Ramos (cell line): ENCODE data around the gene POGK.
"Not testable (repeated sequence)": the region's sequence is repeated elsewhere in the genome, so short reads cannot be mapped to it uniquely, and the experiment has no call there.

Source experiments
- in situ Hi-C: fragments of 300-500 bp; cut with MboI; formaldehyde crosslinking; loops from one replicate; pipeline ENCODE4 v1.14.3; 2022; ENCODE audit warnings: low sequenced_read_pairs; ENCODE audit not compliant: unreplicated experiment

The POGK gene, protein sequence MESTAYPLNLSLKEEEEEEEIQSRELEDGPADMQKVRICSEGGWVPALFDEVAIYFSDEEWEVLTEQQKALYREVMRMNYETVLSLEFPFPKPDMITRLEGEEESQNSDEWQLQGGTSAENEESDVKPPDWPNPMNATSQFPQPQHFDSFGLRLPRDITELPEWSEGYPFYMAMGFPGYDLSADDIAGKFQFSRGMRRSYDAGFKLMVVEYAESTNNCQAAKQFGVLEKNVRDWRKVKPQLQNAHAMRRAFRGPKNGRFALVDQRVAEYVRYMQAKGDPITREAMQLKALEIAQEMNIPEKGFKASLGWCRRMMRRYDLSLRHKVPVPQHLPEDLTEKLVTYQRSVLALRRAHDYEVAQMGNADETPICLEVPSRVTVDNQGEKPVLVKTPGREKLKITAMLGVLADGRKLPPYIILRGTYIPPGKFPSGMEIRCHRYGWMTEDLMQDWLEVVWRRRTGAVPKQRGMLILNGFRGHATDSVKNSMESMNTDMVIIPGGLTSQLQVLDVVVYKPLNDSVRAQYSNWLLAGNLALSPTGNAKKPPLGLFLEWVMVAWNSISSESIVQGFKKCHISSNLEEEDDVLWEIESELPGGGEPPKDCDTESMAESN

DNA sequence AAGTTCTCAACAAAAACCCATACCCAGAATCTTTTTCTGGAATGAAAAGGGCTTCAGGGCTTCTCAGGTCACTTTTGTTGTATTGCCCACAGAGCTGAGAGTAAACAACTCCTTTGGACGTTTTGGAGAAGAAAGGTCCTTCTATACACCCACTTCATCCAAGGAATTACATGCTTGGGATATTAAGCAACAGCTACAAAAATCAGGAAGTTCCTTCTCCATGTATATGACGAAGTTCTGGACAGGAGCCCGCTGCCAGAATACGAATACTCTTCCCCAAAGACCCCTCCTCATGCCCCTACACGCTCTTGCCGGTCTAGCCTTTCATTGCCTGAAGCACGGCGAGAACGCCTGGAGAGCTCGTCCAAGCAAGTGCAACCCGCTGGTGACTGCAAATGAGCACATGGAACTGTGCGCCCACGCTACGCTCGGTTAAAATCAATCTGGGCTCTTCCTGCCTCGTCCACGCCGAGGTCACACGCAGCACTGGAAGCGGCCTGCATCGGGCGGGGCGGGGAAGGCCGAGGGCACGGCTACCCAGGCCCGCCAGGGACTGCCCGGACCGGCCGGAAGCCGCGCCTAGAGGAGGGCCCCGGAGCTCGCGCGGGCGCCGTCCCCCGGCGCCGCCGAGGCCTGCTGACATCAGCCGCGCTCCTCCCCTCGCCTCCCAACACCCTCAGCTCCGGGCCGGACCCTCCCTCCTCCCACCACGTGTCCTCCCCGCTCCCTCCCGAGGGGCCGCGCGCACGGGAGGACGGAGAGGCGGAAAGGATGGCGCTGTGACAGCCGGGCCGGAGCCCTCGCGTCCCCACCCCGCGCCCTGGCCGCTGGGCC lies at the start of gene POGK:
Gene POGK (plus strand): TSS at position 710 of the 834 bp plus-strand sequence. CDS start 1,482 bp downstream, outside the sequence.
- in situ Hi-C loops: no loop called here

DNA sequence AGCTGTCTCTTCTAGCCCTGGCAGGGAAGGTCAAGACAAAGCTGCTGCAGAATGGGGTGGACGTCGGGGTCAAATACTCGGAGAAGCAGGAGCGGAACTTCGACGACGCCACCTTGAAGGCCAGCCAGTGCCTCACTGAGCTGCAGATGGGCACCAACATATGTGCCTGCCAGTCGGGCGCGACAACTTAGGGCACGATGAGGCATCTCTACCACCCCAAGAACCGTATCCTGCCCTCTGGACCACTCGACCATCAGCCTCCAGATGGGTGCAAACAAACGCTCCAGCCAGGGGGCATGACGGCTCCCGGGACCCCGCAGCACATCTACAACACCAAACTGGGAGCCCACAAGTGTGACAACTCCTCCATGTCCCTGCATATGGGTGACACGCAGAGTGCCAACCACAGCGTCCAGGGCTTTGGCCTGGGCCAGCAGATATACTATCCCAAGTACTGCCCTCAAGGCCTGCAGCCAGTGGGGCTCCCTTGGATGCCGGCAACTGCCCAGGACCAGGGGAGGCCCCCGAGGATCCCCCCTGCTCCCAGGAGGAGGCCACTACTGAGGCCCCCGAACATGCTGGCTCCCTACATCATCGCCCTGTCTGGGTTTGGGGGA lies 42.5 kb upstream of the POGK start:
- in situ Hi-C loops: no loop called here

DNA sequence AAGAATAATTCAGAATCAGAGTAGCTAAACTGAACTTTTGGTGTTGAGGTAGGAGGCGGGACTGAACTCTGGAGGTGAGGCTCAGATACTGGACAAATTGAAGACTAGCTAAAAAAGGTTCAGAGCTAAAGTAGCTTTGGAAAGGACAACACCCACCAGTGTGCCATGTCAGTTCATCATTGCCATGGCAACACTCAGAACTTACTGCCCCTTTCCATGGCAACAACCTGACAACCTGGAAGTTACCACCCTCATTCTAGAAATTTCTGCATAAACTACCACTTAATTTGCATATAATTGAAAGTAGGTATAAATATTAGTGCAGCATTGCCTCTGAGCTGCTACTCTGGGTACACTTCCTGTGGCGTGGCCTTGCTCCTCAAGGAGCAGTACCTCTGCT lies 30.3 kb upstream of the POGK start:
- in situ Hi-C loops: no loop called here

DNA sequence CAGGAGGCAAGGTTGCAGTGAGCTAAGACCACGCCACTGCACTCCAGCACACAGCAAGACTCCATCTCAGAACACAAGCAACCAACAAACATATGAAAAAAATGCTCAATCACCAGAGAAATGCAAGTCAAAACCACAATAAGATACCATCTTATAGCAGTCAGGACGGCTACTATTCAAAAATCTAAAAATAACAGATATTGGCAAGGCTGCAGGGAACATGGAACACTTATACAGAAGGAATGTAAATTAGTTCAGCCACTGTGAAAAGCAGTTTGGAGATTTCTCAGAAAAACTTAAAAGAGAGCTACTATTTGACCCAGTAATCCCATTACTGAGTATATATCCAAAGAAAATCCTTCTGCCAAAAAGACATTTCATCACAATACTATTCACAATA lies 27.6 kb upstream of the POGK start:
- in situ Hi-C loops: no loop called here

DNA sequence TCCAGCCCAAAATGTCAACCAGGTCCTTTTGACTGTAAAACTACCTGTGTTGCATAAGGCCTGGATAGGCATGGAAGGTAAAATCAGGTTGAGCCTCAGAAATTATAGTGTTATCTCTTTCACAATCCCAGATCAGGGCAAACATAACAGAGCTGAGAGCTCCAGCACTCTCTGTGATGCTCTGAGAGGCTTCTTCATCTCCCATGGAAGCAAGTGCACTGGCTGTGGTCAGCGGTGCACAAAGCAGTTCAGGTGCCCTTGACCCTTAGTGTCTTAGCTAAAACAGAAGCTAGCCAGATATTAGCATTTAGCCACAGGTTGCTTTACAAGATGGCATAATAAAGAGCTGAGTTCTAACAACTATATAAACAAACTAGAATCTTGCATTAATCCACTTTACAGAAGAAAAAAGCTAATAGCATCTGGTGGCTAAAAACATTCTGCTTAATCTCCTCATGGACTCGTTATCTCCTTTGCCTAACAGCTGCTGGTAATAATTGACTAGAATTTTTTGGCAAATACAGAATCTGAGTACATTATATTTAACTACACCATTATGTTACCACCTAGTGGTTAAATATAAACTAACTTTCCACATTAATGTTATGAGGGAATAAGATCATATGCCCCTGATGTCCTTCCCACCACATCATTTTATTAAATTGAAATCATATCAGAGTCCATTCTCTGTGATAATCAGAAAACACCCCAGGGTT lies 25.6 kb upstream of the POGK start:
- in situ Hi-C loops: no loop called here

DNA sequence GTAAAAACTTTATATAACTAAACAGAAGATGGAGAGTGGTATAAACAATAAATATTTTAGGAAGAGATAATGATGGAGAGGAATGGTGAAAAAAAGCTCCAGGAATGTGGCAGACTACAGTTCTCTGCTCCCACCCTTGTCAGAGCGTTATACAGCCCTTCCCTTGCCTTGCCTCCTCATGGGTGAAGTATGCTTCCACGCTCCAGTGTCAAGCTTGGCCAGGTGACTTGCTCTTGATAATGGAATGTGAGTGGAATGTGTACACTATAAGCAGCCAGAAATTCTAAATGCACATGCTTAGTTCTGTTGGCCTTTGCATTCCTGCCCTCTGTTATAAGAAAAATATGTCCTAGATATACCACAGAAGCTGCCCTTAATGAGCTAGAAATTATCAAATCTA lies 24.7 kb upstream of the POGK start:
- in situ Hi-C loops: no loop called here

DNA sequence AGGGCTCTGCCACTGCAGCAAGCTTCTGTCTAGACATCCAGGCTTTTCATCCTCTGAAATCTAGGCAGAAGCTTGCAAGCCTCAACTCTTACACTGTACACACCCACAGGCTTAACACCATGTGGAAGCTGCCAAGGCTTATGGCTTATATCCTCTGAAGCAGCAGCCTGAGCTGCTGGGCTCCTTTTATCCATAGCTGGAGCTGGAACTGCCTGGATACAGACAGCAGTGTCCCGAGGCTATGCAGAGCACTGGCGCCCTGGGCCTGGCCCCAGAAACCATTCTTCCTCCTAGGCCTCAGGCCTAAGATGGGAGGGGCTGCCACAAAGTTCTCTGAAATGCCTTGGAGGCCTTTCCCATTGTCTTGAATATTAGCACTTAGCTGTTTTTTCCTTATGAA lies 19.3 kb upstream of the POGK start:
- in situ Hi-C loops: no loop called here

DNA sequence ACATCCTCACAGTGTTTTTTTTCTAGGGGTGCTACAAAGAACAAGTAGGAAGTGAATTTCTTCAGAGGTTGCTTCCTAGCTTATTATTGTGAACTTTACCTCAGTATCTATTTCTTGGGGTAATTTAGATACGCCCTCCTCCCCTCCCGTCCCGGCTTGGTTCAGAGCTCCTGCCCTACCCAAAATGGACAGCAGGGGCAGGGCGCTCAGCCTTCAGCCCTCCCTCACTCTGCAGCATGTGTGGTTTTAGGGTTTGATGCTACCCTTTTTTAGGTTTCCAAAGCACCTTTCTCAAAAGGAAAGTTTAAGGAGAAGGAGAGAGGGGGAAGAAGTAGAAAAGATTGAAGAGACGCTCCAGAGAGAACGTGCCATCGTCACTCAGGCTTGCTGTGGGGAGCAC lies 16.9 kb upstream of the POGK start:
- in situ Hi-C loops: no loop called here

DNA sequence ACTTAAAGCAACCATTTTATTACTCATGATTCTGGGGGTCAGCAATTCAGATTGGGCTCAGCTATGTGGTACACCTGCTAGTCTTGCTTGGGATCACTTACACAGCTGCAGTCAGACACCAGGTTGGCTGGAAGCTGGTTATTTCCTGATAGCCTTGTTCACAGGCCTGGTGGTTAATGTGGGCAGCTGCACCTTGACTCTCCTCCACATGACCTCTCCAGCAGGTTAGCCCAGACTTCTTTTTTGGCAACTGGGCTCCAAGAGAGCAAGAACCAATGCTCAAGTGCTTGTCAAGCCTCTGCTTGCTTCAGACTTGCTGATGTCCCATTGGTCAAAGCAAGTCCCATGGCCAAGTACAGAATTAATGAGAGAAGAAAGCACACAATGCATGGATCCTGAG lies 11.8 kb upstream of the POGK start:
- in situ Hi-C loops: no loop called here

DNA sequence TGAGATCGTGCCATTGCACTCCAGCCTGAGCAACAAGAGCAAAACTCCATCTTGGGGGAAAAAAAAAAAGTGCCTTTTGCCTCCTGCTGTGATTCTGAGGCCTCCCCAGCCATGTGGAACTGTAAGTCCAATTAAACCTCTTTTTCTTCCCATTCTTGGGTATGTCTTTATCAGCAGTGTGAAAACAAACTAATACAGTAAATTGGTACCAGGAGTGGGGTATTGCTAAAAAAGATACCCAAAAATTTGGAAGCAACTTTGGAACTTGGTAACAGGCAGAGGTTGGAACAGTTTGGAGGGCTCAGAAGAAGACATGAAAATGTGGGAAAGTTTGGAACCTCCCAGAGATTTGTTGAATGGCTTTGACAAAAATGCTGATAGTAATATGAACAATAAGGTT lies 9.5 kb upstream of the POGK start:
- in situ Hi-C loops: not testable (repeated sequence)

DNA sequence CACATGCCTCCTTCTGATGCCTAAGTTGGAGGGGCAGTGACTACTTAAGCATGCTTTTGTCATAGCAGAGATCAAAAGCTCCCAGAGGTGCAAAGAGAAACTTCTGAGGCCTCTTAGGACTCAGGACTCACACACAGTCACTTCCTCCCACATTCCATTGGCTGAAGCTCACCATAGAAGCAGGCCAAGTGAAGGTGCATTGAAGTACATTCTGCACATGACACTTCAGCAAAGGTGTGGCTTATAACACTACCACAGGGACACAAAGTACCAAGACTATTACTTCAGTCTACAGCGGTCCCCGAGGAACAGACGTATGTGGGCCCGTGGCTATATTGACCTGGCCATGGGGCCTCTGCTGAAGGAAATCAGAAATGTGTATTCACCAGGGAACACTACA lies 2.5 kb upstream of the POGK start:
- in situ Hi-C loops: no loop called here

DNA sequence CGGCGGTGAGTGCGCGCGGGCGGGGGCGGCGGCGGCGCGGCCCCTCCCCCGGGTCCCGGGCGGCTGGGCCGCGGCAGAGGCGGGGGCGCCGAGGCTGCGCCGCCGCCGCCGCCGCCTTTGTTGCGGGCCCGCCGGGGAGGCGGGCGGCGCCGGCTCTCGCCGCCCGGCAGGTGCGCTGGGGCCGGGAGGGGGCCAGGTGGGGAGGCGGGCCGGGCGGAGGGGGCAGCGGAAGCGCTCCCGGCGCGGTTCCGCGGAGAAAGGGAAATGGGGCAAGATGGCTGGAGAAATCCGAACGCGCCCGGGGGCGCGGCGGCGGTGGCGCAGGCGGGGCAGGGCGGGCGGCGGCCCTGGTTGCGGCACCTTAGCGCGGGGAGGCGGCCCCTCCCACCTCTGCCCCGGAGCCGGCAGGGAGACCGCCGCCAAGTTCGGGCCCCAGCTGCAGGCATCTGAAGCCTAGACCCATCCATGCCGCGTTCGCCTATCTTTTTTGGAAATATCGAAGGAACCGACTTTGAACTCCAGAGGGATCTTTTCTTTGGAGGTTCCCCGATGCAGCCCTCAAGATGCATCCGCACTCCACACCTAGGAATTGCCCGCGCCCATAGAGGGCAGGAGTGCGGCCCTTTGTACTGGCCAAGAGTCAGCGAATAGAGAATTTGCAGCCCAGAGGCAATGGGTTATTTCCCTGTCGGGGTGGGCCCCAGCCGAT lies 479 bp downstream of the POGK start:
- in situ Hi-C loops: no loop called here

DNA sequence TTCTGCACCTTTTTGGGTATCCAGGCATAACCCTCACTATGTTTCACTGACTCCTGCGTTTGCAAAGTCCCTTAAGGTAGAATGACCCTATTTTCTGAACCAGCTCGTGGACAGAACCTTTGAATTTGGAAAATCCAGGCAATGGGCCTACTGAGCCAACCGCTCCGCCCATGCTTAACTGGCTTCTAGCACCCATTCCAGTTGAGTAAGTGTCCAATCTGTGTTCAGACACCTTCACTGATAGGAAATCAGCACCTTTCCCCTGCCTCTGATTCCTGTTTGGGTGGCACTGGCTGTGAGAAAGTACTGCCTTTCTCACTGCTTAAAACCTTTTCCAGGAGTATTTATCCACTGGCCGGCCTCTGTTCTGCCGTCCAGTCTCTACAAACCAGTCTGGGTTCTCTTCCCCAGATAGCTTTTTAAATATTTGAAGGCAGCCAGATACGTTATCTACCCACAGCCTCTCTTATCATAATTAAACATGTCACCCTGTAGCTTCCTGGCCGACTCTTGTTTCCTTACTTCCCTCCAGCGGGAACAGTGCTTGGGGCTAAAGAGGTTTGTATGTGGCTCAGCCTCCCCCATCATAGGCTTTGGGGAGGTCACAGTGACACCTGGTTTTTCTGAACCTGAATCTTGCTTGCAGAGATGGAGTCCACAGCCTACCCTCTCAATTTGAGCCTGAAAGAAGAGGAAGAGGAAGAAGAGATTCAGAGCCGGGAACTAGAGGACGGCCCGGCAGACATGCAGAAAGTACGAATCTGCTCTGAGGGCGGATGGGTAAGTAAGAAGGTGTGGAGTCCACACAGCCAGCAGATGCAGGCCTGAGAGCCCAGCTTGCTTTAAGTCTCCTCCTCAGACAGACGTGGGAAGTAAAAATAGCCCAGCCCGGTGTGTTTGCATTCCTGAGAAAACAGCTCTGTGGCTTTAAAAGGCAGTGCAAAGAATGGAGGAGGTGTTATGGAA lies 1.3 kb downstream of the POGK start:
- in situ Hi-C loops: no loop called here

DNA sequence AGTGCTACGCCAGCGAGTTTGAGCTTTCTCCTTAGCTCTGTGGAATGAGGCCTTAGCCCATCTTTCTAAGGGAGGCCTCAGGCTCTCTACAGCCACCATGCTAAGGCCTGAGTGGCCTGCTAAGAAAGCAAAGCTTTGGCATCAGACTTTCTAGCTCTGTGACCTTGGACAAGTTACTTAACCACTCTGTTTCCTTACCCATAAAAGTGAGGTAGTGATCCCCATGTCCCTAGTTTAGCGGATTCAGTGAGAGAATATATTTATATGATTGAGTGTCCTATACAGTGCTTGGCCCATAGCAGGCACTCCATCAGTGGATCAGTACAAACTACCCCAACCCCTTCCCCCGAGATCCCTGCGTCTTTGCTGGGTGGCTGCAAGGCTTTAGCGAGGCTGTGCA lies 4.0 kb downstream of the POGK start:
- in situ Hi-C loops: no loop called here

DNA sequence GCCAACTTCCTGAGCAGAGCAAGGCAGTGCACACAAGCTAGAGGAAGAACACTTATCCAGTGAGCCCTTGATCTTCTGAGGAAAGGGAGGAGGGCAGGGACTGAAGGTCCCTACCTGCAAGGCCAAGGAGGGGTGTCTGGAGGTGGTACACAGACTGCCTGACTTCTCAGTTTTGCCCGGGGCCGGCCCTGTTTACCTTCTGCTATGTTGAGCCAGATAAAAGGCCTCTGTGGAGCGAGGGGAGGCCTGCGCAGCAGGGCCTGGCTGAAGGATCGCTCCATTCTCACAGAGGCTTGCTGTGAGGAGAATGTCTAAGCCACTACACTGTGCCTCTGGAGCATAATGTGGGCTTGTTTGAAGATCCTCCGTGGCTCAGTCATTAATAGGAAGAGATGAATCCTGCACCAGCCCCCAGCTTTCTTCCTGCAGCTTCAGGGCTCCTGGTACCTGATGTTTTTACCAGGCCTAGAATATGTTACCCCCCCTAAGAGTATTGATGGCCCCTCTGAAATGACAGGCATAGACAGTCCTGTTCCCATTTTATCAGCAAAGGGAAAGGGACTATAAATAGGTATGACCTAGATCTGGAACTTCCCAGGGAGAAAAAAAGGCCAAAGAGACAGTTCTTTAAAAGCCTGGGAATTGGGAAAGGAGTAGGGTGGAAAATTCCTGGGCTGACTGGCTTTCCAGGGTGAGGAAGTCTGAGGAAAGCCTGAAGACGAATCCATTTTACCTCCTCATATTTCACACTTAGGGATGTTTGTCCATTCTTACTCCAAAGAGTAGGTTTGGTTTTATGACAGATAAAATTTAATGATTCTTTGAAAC lies 4.7 kb downstream of the POGK start:
- in situ Hi-C loops: no loop called here

DNA sequence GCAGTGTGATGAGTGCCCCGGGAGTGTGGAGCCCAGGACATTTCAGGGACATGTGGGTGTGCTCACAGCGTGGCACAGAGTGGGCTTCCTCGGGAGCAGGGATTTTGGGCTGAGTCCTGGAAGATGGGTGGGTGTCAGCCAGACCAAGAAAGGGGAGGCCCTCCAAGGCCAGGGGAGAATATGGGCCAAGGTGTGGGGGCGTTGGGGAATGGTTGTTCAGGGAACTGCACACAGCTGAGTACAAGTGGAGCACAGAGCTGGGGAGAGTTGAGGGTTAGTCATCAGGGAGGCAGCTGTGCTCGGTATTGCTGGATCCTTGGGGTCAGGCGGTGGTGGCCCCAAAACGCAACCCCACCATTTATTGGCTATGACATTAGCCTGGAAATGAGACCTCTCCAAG lies 5.5 kb downstream of the POGK start:
- in situ Hi-C loops: no loop called here

DNA sequence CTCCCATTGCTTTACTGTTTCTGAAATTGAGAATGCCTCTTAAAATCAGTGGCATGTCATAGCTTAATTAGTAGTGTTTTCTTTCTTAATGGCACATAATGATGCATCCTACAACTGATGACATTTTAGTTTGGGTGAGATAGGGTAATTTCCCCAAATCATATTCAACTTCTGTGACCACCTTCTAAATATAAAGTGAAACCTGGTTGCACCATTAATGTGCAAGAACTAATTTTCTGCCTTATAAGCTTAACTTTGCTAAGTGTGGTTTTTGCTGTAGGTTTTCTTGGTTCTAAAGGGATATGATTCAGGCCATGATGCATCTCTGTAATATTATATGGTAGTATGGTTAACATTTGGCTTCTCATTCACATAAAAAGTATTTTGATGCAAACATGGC lies 8.9 kb downstream of the POGK start:
- in situ Hi-C loops: no loop called here

DNA sequence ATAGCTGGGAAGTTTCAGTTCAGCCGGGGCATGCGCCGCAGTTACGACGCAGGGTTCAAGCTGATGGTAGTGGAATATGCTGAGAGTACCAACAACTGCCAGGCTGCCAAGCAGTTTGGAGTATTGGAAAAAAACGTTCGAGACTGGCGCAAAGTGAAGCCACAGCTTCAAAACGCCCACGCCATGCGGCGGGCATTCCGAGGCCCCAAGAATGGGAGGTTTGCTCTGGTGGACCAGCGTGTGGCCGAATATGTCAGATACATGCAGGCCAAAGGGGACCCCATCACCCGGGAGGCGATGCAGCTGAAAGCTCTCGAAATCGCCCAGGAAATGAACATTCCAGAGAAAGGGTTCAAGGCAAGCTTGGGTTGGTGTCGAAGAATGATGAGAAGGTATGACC lies 9.9 kb downstream of the POGK start:
- in situ Hi-C loops: no loop called here
